Karpas-422 (cell line): ENCODE results near the gene MMP23B. TPM values are rescaled to one million over a fixed set of nuclear protein-coding genes. Genes with fewer than 3 reads are reported as not detected.
"Not testable (repeated sequence)": the region's sequence is repeated elsewhere in the genome, so short reads cannot be mapped to it uniquely, and the experiment has no call there.

Experiments
- DNase-seq: peaks from one replicate; pipeline ENCODE4 v3.0.0-alpha.2; 2015
- H2AFZ ChIP-seq: fragments of 200-600 bp; sonication (generic); 2 replicates; pipeline ENCODE4 v1.6.1; 2014; ENCODE audit warnings: antibody characterized with exemption, low read length, mixed read lengths
- H3K27ac ChIP-seq: fragments of 200-600 bp; sonication (generic); 2 replicates; pipeline ENCODE4 v1.5.1; 2014; ENCODE audit warnings: mild to moderate bottlenecking, low read length, moderate library complexity
- H3K27me3 ChIP-seq: fragments of 200-600 bp; sonication (generic); 2 replicates; pipeline ENCODE4 v1.6.1; 2014; ENCODE audit warnings: low read length, mixed read lengths
- H3K36me3 ChIP-seq: fragments of 200-600 bp; sonication (generic); 2 replicates; pipeline ENCODE4 v1.6.1; 2014; ENCODE audit warnings: low read length, mixed read lengths; ENCODE audit not compliant: insufficient read depth
- H3K4me1 ChIP-seq: fragments of 200-600 bp; sonication (generic); 2 replicates; pipeline ENCODE4 v1.6.1; 2014; ENCODE audit warnings: mild to moderate bottlenecking, low read length, mixed read lengths
- H3K4me2 ChIP-seq: fragments of 200-600 bp; sonication (generic); 2 replicates; pipeline ENCODE4 v1.6.1; 2014; ENCODE audit warnings: low read length, low read depth, mild to moderate bottlenecking; ENCODE audit not compliant: poor library complexity, severe bottlenecking
- H3K4me3 ChIP-seq: fragments of 200-600 bp; sonication (generic); 2 replicates; pipeline ENCODE4 v1.5.1; 2014; ENCODE audit warnings: mild to moderate bottlenecking, antibody characterized with exemption, low read length, mixed read lengths
- H3K79me2 ChIP-seq: fragments of 200-600 bp; sonication (generic); 2 replicates; pipeline ENCODE4 v1.6.1; 2014; ENCODE audit warnings: mild to moderate bottlenecking, low read length, mixed read lengths
- H3K9ac ChIP-seq: fragments of 200-600 bp; sonication (generic); 2 replicates; pipeline ENCODE4 v1.6.0; 2014; ENCODE audit warnings: low read length
- H3K9me2 ChIP-seq: fragments of 200-600 bp; sonication (generic), shearing (Covaris generic); replicated peaks from 2 replicates; pipeline ENCODE4 v1.6.0; 2014; ENCODE audit warnings: mild to moderate bottlenecking, low read length, moderate library complexity; ENCODE audit not compliant: insufficient read depth
- H3K9me3 ChIP-seq: fragments of 300-700, 200-600 bp; sonication (generic); 2 replicates; pipeline ENCODE4 v1.6.1; 2014; ENCODE audit warnings: low read length, mixed read lengths
- H4K20me1 ChIP-seq: fragments of 200-600 bp; sonication (generic); 2 replicates; pipeline ENCODE4 v1.6.1; 2014; ENCODE audit warnings: mild to moderate bottlenecking, antibody characterized with exemption, low read length, low read depth; ENCODE audit not compliant: insufficient read depth
- total RNA-seq: library from RNA; depleted of rRNA; stranded (reverse); fragments of >200 nt; shearing (Covaris generic); gene quantifications from 2 replicates; pipeline ENCODE4 v1.2.3, GENCODE V29; 2014; ENCODE audit warnings: low replicate concordance; rRNA removed

The MMP23B gene
- 1.3 and 2.7 TPM in 2 replicates for total RNA-seq

GRCh38 chr1:1631782-1632420 lies at the start of gene MMP23B:
Gene MMP23B, plus strand, starts transcription at chr1:1632173. Its CDS starts 46 bp downstream, at chr1:1632219.
- H3K4me3 ChIP-seq: no peak within 1 kb of the TSS
- H3K27me3 ChIP-seq: no peaks in the 10 kb centered on the region
- DNase-seq: no peak
- H3K27ac ChIP-seq: no peak within 1 kb of the TSS
- no peak within 1 kb of the TSS for H3K4me2 ChIP-seq
- H3K4me1 ChIP-seq: peaks cover 22% of the 10 kb centered on the region
- no peaks in the 10 kb centered on the region for H3K36me3 ChIP-seq
- no peaks in the 10 kb centered on the region for H3K9me3 ChIP-seq
- H2AFZ ChIP-seq: no peak within 1 kb of the TSS
- H3K9ac ChIP-seq: no peak within 1 kb of the TSS
- H3K79me2 ChIP-seq: no peaks in the 10 kb centered on the region
- H4K20me1 ChIP-seq: no peaks in the 10 kb centered on the region
- H3K9me2 ChIP-seq: no peaks in the 10 kb centered on the region

DNA sequence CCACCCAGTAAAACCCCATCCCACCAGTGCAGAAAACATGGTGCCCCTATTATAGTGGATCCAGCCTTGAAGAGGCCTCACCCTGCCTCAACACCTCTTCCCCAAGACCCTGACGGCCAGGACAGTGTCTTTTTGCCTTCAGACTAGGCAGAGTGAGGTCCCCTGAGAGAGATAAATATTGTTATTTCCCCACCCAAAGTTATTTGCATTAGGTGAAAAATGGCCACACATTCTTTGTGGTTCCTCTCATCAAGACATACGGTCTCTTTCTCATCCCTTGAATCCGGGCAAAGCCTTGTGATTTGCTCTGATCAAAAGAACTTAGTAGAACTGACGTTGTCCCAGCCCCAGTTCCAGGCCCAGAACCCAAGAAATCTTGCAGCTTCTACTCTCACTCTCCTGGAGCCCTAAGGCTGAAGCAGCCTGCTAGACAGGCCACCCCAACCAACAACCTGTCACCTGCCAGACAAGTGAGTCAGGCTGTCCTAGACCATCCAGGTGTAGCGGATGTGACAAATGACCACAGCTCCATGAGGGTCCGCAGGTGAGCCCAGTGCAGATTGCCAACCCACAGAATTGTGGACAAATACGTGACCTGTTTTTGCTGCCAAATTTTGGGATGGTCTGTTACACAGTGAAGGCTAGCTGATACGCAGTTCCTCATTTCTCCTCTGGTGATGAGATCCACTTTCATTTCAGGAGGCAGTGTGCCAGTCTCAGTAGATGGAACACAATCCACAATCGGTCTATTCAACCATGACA lies 49.2 kb upstream of the MMP23B start:
- no peak overlapping the region for H3K27ac ChIP-seq
- no peaks in the 10 kb centered on the region for H3K27me3 ChIP-seq
- no peak for DNase-seq
- H4K20me1 ChIP-seq: no peaks in the 10 kb centered on the region
- no peak overlapping the region for H3K4me3 ChIP-seq
- no peaks in the 10 kb centered on the region for H3K36me3 ChIP-seq
- H3K4me2 ChIP-seq: no peak overlapping the region
- no peak overlapping the region for H3K9ac ChIP-seq
- no peaks in the 10 kb centered on the region for H3K9me2 ChIP-seq
- H3K79me2 ChIP-seq: no peaks in the 10 kb centered on the region
- H3K4me1 ChIP-seq: no peaks in the 10 kb centered on the region
- H3K9me3 ChIP-seq: no peaks in the 10 kb centered on the region
- no peak overlapping the region for H2AFZ ChIP-seq

GRCh38 chr1:1583347-1584010 lies 48.5 kb upstream of the MMP23B start:
- Histone ChIP-seq H3K4me2 (no peak overlapping the region), H3K9me2 (no peaks in the 10 kb centered on the region), H4K20me1 (no peaks in the 10 kb centered on the region), H3K9ac (no peak overlapping the region), H3K36me3 (no peaks in the 10 kb centered on the region), H3K27ac (no peak overlapping the region), H2AFZ (no peak overlapping the region), H3K9me3 (no peaks in the 10 kb centered on the region), H3K27me3 (no peaks in the 10 kb centered on the region), H3K4me1 (no peaks in the 10 kb centered on the region), H3K4me3 (no peak overlapping the region), H3K79me2 (no peaks in the 10 kb centered on the region)
- DNase-seq: no peak

- no peak overlapping the region for H3K4me3 ChIP-seq
- H4K20me1 ChIP-seq: no peaks in the 10 kb centered on the region
- H2AFZ ChIP-seq: no peak overlapping the region
- H3K36me3 ChIP-seq: no peaks in the 10 kb centered on the region
- H3K9me2 ChIP-seq: no peaks in the 10 kb centered on the region
- H3K79me2 ChIP-seq: no peaks in the 10 kb centered on the region
- no peak overlapping the region for H3K4me2 ChIP-seq
- no peak overlapping the region for H3K27ac ChIP-seq
- no peaks in the 10 kb centered on the region for H3K27me3 ChIP-seq
- no peaks in the 10 kb centered on the region for H3K9me3 ChIP-seq
- H3K9ac ChIP-seq: no peak overlapping the region
- no peak for DNase-seq
- H3K4me1 ChIP-seq: no peaks in the 10 kb centered on the region
Observed at GRCh38 chr1:1591452-1591851, 40.5 kb upstream of the MMP23B start.

- no peak overlapping the region for H3K4me3 ChIP-seq
- no peak overlapping the region for H3K9ac ChIP-seq
- H4K20me1 ChIP-seq: no peaks in the 10 kb centered on the region
- H3K4me1 ChIP-seq: peaks cover 9% of the 10 kb centered on the region
- no peaks in the 10 kb centered on the region for H3K9me3 ChIP-seq
- no peaks in the 10 kb centered on the region for H3K9me2 ChIP-seq
- H3K27ac ChIP-seq: no peak overlapping the region
- no peak overlapping the region for H2AFZ ChIP-seq
- no peaks in the 10 kb centered on the region for H3K79me2 ChIP-seq
- no peaks in the 10 kb centered on the region for H3K27me3 ChIP-seq
- no peaks in the 10 kb centered on the region for H3K36me3 ChIP-seq
- no peak for DNase-seq
- H3K4me2 ChIP-seq: no peak overlapping the region
Observed at GRCh38 chr1:1593834-1594601, 38.0 kb upstream of the MMP23B start.

DNA sequence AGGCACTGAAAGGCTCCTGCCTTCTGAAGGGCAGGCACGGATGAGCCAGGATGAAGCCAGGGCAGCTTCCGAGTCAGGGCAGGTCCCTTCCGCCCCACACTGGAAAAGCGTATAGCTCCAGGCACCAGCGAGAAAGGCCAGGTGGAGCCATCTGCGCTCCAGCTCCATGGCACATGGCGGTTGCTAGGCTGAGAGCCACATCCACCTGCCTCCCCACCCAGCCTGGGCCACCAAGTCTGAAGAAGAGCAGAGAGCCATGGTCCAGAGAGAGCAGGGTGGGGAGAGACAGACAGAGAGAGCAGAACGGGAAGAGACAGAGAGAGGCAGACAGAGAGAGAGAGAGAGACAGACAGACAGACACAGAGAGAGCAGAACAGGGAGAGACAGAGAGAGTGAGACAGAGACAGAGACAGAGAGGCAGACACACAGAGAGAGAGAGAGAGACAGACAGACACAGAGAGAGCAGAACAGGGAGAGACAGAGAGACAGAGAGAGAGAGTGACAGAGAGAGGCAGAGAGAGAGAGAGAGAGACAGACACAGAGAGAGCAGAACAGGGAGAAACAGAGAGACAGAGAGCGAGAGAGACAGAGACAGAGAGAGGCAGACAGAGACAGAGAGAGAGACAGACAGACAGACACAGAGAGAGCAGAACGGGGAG lies 37.2 kb upstream of the MMP23B start:
- H3K9me3 ChIP-seq: no peaks in the 10 kb centered on the region
- H2AFZ ChIP-seq: no peak overlapping the region
- no peak overlapping the region for H3K4me2 ChIP-seq
- H3K27ac ChIP-seq: no peak overlapping the region
- no peaks in the 10 kb centered on the region for H3K27me3 ChIP-seq
- H3K79me2 ChIP-seq: no peaks in the 10 kb centered on the region
- peaks cover 9% of the 10 kb centered on the region for H3K4me1 ChIP-seq
- no peaks in the 10 kb centered on the region for H3K36me3 ChIP-seq
- no peaks in the 10 kb centered on the region for H3K9me2 ChIP-seq
- H3K4me3 ChIP-seq: no peak overlapping the region
- no peak for DNase-seq
- H3K9ac ChIP-seq: no peak overlapping the region
- no peaks in the 10 kb centered on the region for H4K20me1 ChIP-seq

DNA sequence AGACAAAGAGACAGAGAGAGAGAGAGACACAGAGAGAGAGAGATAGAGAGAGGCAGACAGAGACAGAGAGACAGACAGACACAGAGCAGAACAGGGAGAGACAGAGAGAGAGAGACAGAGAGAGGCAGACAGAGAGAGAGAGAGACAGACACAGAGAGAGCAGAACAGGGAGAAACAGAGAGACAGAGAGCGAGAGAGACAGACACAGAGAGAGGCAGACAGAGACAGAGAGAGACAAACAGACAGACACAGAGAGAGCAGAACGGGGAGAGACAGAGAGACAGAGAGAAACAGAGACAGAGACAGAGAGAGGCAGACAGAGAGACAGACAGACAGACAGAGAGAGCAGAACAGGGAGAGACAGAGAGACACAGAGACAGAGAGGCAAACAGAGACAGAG lies 36.6 kb upstream of the MMP23B start:
- not testable (repeated sequence) for H3K27me3 ChIP-seq, H4K20me1 ChIP-seq, H3K4me3 ChIP-seq, H3K9me2 ChIP-seq, H3K4me2 ChIP-seq, H3K27ac ChIP-seq, H3K9me3 ChIP-seq, H3K9ac ChIP-seq, DNase-seq, H3K36me3 ChIP-seq, H3K4me1 ChIP-seq, H2AFZ ChIP-seq, H3K79me2 ChIP-seq
